Duodenal mucosa (tissue), 2 donors: Measurements from ENCODE around the gene CBY1.

Experiments used
- H3K27ac ChIP-seq: one replicate; pipeline ENCODE4 v1.7.0; 2013; ENCODE audit warnings: low read depth, low read length
- H3K27me3 ChIP-seq, 2 donors: one replicate each; pipeline ENCODE4 v1.7.0; 2013; ENCODE audit warnings: low read length in 2 of 2, control low read depth in 1 of 2; ENCODE audit not compliant: insufficient read depth in 2 of 2, control insufficient read depth in 1 of 2
- H3K36me3 ChIP-seq, 2 donors: one replicate each; pipeline ENCODE4 v1.7.0; 2013; ENCODE audit warnings: low read length in 2 of 2, control low read depth in 1 of 2; ENCODE audit not compliant: insufficient read depth in 2 of 2, control insufficient read depth in 1 of 2
- H3K4me1 ChIP-seq, 2 donors: one replicate each; pipeline ENCODE4 v1.7.0; 2013; ENCODE audit warnings: low read length in 2 of 2, control low read depth in 1 of 2; ENCODE audit not compliant: insufficient read depth in 2 of 2, control insufficient read depth in 1 of 2
- H3K4me3 ChIP-seq, 2 donors: one replicate each; pipeline ENCODE4 v1.7.0; 2013; ENCODE audit warnings: low read length in 2 of 2, low read depth in 1 of 2
- H3K9ac ChIP-seq, 2 donors: one replicate each; pipeline ENCODE4 v1.7.0; 2013; ENCODE audit warnings: low read length in 2 of 2, low read depth in 1 of 2
- H3K9me3 ChIP-seq, 2 donors: one replicate each; pipeline ENCODE4 v1.7.0; 2013; ENCODE audit warnings: low read length in 2 of 2, control low read depth in 1 of 2; ENCODE audit not compliant: control insufficient read depth in 1 of 2

Gene CBY1

GRCh38 chr22:38709306-38709705 lies 52.9 kb downstream of the CBY1 start:
- Histone ChIP-seq H3K9me3 (no peaks in the 10 kb centered on the region), H3K27ac (no peak overlapping the region), H3K36me3 (peaks cover 0 to 22% of the 10 kb centered on the region in 2 donors), H3K27me3 (no peaks in the 10 kb centered on the region), H3K9ac (no peak overlapping the region), H3K4me3 (no peak overlapping the region), H3K4me1 (peaks cover 37 to 40% of the 10 kb centered on the region in 2 donors)

- H3K36me3 ChIP-seq = peaks cover 0 to 27% of the 10 kb centered on the region in 2 donors
- H3K9ac ChIP-seq = no peak overlapping the region
- no peaks in the 10 kb centered on the region for H3K27me3 ChIP-seq
- H3K4me1 ChIP-seq = peaks cover 32% of the 10 kb centered on the region in 2 donors
- H3K27ac ChIP-seq = no peak overlapping the region
- no peak overlapping the region for H3K4me3 ChIP-seq
- H3K9me3 ChIP-seq = no peaks in the 10 kb centered on the region
Observed at GRCh38 chr22:38710351-38710750, 53.9 kb downstream of the CBY1 start.

GRCh38 chr22:38710866-38711265 lies 54.4 kb downstream of the CBY1 start:
- Histone ChIP-seq H3K27ac (no peak overlapping the region), H3K9me3 (no peaks in the 10 kb centered on the region), H3K4me1 (peaks cover 32 to 34% of the 10 kb centered on the region in 2 donors), H3K27me3 (no peaks in the 10 kb centered on the region), H3K9ac (no peak overlapping the region), H3K4me3 (no peak overlapping the region), H3K36me3 (peaks cover 0 to 32% of the 10 kb centered on the region in 2 donors)

GRCh38 chr22:38712486-38713207 lies 56.2 kb downstream of the CBY1 start:
- no peak overlapping the region for H3K27ac ChIP-seq
- no peaks in the 10 kb centered on the region for H3K9me3 ChIP-seq
- no peak overlapping the region for H3K4me3 ChIP-seq
- no peaks in the 10 kb centered on the region for H3K27me3 ChIP-seq
- peaks cover 10 to 50% of the 10 kb centered on the region in 2 donors for H3K36me3 ChIP-seq
- peaks cover 23 to 25% of the 10 kb centered on the region in 2 donors for H3K4me1 ChIP-seq
- H3K9ac ChIP-seq = no peak overlapping the region

GRCh38 chr22:38713921-38714320 lies 57.5 kb downstream of the CBY1 start:
- Histone ChIP-seq H3K27me3 (no peaks in the 10 kb centered on the region), H3K4me1 (peaks cover 17 to 18% of the 10 kb centered on the region in 2 donors), H3K9ac (no peak overlapping the region), H3K36me3 (peaks cover 10 to 54% of the 10 kb centered on the region in 2 donors), H3K9me3 (no peaks in the 10 kb centered on the region), H3K4me3 (no peak overlapping the region), H3K27ac (no peak overlapping the region)

- no peak overlapping the region for H3K4me3 ChIP-seq
- H3K36me3 ChIP-seq = peaks cover 10 to 50% of the 10 kb centered on the region in 2 donors
- no peaks in the 10 kb centered on the region for H3K9me3 ChIP-seq
- H3K9ac ChIP-seq = no peak overlapping the region
- no peak overlapping the region for H3K27ac ChIP-seq
- peaks cover 9 to 11% of the 10 kb centered on the region in 2 donors for H3K4me1 ChIP-seq
- no peaks in the 10 kb centered on the region for H3K27me3 ChIP-seq
Observed at GRCh38 chr22:38715176-38715764, 58.8 kb downstream of the CBY1 start.

GRCh38 chr22:38715852-38716251 lies 59.4 kb downstream of the CBY1 start:
- H3K27me3 ChIP-seq = no peaks in the 10 kb centered on the region
- no peak overlapping the region for H3K9ac ChIP-seq
- no peak overlapping the region for H3K4me3 ChIP-seq
- no peaks in the 10 kb centered on the region for H3K9me3 ChIP-seq
- H3K36me3 ChIP-seq = peaks cover 13 to 49% of the 10 kb centered on the region in 2 donors
- no peak overlapping the region for H3K27ac ChIP-seq
- peaks cover 9 to 10% of the 10 kb centered on the region in 2 donors for H3K4me1 ChIP-seq

- no peaks in the 10 kb centered on the region for H3K9me3 ChIP-seq
- H3K27me3 ChIP-seq = no peaks in the 10 kb centered on the region
- H3K36me3 ChIP-seq = peaks cover 13 to 51% of the 10 kb centered on the region in 2 donors
- peaks cover 9 to 10% of the 10 kb centered on the region in 2 donors for H3K4me1 ChIP-seq
- H3K4me3 ChIP-seq = no peak overlapping the region
- no peak overlapping the region for H3K9ac ChIP-seq
- H3K27ac ChIP-seq = no peak overlapping the region
Observed at GRCh38 chr22:38716271-38716670, 59.8 kb downstream of the CBY1 start.

GRCh38 chr22:38716826-38717225 lies 60.4 kb downstream of the CBY1 start:
- H3K27ac ChIP-seq = no peak overlapping the region
- H3K9ac ChIP-seq = no peak overlapping the region
- no peaks in the 10 kb centered on the region for H3K9me3 ChIP-seq
- peaks cover 9 to 10% of the 10 kb centered on the region in 2 donors for H3K4me1 ChIP-seq
- no peaks in the 10 kb centered on the region for H3K27me3 ChIP-seq
- peaks cover 13 to 56% of the 10 kb centered on the region in 2 donors for H3K36me3 ChIP-seq
- no peak overlapping the region for H3K4me3 ChIP-seq

- H3K27ac ChIP-seq = no peak overlapping the region
- no peak overlapping the region for H3K4me3 ChIP-seq
- H3K4me1 ChIP-seq = peaks cover 9 to 10% of the 10 kb centered on the region in 2 donors
- no peaks in the 10 kb centered on the region for H3K9me3 ChIP-seq
- H3K27me3 ChIP-seq = no peaks in the 10 kb centered on the region
- H3K36me3 ChIP-seq = peaks cover 13 to 60% of the 10 kb centered on the region in 2 donors
- no peak overlapping the region for H3K9ac ChIP-seq
Observed at GRCh38 chr22:38717244-38717643, 60.8 kb downstream of the CBY1 start.
